ENCODE results near the gene TM4SF18.

The TM4SF18 gene

GRCh38 chr3:149325581-149325980 lies 7.9 kb downstream of the TM4SF18 start:
- DNase-seq = no peak

DNA sequence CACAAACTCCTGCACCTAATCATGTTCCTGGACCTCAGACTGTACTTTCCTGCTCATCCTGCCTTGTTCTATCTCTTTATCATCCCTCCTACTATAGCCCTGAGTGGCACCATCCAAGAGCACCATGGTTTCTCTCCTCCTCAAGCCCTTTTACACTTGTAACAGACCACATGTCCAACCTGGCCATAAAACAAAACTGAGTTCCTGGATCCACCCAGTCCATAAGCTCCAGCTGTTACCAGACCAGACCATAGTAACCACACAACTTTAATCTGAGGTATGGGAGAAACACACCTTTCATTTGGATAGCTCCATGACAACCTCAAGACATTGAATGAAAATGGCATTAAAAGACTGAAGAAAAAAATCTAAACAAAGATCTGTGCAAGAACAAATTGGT lies 9.1 kb downstream of the TM4SF18 start:
- DNase-seq = no peak

GRCh38 chr3:149321640-149322039 lies 11.8 kb downstream of the TM4SF18 start:
- no peak for DNase-seq

- DNase-seq = no peak
These were observed 12.3 kb downstream of the TM4SF18 start for GRCh38 chr3:149321136-149321535.

DNA sequence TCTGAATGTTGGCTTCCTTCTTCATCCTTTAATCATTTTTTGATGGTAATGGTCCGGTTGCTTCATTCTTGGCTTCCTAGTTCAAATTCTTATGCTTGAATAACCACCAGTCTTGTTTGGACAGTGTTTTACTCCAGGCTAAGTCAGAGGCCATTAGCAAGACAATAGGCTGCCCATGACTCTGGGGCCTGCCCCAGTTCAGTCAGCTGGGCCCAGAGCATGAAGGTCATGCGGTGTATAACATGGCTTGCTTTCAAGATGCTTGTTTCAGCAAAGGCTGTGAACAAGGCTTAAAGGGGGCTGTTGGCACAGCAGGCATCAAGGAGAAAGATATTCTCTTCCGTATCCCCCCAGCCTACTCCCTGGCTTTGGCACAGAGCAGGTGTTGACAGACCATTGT lies 13.7 kb downstream of the TM4SF18 start:
- DNase-seq = no peak

DNA sequence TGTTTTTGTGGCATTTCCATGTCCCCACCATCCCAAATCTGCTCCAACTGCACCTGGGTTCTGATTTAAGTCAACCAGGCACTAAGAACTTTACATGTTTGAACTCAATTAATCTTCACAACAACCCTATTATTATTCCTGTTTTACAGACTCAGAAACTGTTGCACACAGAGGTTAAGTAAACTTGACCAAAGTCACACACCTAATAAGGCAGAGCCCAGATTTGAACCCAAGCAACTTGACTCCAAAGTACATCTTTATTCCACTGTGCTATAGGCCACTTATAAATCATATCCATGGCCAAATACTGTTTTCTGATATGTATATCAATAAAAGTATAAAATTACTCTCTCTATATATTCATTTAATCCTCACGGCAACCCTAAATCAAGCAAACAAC lies 16.4 kb downstream of the TM4SF18 start:
- DNase-seq = no peak

- no peak for DNase-seq
These were observed 17.0 kb downstream of the TM4SF18 start for GRCh38 chr3:149316437-149316836.

- no peak for DNase-seq
These were observed 17.7 kb downstream of the TM4SF18 start for GRCh38 chr3:149315694-149316093.

DNA sequence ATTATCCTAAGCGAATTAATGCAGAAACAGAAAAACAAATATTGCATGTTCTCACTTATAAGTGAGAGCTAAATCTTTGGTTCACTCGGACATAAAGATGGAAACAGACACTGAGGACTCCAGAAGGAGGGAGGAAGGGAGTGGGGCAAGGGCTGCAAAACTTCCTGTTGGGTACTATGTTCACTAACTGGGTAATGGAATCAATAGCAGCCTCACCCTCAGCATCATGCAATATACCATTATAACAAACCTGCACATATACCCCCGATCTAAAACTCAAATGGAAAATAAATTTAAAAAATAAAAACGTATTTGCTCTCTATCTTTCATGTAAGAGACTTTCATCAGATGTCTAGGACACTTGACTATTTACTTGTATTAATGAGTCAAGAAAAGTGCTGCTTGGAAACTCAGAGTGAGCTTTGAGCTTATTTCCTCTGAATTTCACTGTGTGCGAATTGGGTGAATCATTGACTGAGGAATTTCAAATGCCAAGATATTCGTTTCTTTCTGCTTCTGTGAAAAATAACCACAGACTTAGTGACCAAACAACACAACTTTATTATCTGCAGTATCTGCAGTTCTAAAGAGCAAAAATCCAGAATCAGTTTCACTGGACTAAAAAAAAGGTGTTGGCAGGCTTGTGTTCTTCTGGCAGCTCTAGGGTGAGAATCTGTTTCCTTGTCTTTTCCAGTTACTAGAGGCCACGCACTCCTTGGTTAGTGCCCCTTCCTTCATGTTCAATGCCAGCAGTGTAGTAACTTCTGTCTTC lies 18.4 kb downstream of the TM4SF18 start:
- no peak for DNase-seq

DNA sequence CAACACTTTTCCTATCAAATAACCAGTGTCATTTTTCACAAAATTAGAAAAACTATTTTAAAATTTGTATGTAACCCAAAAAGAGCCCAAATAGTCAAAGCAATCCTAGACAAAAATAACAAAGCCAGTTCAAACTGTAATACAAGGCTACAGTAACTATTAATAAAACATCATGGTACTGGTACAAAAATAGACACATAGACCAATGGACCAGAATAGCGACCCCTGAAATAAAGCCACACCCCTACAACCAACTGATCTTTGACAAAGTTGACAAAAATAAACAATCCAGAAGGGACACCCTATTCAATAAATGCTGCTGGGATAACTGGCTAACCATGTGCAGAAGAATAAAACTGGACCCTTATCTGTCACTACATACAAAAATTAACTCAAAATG lies 19.9 kb downstream of the TM4SF18 start:
- DNase-seq = no peak

- DNase-seq = no peak
These were observed 22.5 kb downstream of the TM4SF18 start for GRCh38 chr3:149310796-149311534.

DNA sequence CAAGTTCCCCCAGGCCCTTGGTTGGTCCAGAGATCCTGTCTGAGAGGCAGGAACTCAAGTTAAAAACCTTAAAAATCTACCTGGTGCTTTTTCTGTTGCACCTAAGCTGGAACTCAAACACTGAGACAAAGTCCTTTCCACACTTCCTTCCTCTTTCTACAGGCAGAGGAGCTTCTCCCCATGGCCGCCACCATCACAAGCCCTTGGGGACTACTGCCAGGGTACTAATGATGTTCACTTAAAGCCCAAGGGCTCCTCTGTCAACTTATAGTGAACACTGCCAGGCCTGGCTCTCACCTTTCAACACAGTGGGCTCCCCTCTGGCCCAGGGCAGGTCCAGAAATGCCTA lies 26.0 kb downstream of the TM4SF18 start:
- DNase-seq = no peak

DNA sequence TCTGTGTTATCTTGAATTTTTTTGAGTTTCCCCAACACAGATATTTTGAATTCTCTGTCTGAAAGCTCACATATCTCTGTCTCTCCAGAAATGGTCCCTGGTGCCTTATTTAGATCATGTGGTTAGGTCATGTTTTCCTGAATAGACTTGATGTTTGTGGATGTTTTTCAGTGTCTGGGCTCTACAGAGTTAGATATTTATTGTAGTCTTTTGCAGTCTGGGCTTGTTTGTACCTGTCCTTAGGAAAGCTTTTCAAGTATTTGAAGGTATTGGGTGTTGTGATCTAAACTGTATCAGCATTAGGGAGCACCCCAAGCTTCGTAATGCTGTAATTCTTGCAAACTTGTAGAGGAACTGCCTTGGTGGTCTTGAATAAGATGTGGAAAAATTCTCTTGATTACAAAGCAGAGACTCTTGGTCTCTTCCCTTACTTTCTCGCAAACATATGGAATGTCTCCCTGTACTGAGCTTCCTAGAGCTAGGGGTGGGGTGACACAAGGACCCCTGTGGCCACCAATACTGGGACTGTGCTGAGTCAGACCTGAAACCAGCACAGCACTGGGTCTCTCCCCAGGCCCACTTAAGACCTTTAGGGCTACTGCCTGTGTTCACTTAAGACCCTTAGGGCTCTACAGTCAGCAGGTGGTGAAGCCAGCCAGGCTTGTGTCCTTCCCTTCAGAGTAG lies 26.5 kb downstream of the TM4SF18 start:
- no peak for DNase-seq

GRCh38 chr3:149305376-149305775 lies 28.1 kb downstream of the TM4SF18 start:
- DNase-seq = no peak

DNA sequence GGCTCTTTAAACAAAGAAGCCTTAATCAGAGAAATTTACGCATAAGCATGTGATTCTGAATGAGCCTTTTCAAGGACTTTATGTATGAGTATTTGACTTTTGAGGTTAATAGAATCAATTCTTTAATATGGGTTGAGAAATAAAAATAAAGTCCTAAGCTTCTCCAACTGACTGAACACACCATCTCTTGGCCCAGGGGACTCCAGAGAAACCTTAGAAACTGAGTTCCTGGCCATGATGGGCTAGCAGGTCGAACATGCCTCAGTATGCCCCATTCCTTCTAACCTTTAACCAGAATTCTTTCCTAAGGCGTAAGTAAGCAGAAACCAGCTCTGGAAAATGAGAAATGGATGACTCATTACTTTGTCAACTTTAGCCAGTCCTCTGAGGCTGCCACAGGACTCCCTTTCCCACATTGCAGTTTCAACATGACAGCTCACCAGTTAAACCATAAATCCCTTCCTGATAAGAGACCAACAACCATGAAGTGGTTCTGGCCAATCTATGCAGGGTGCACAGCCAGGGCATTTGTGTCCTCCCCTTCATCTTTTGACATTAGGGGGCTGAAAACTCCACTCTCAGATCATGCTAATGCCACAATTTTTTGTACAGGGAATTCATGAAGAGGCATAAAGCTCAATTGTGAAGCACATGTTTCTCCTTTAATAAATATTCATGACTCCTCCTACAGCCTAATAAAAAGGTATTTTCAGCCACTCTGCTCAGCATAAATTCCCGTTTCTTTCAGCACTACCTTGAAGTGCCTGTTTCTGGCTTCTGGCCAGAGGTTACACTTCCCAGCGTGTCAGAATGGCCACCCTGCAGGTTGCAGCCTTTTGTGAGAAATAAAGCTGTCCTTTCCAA lies 33.3 kb downstream of the TM4SF18 start:
- DNase-seq = peak; percentile 37

DNA sequence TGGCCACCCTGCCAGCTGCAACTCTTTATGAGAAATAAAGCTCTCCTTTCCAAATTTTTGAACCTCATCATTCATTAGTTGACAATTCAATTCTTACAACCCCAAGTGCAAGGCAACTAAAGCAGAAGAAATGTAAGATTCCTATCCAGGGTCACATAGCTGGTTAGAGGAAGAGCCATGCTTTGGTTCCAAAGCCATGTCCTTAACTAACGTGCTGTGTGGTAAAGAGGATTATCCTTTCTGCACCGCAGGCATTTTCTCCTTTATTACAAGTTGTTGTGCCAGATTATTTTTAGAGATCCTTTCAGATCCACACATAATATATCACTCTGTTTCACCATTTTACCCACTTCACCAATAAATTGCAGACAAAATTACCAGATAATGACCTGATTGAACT lies 36.5 kb downstream of the TM4SF18 start:
- DNase-seq = no peak

DNA sequence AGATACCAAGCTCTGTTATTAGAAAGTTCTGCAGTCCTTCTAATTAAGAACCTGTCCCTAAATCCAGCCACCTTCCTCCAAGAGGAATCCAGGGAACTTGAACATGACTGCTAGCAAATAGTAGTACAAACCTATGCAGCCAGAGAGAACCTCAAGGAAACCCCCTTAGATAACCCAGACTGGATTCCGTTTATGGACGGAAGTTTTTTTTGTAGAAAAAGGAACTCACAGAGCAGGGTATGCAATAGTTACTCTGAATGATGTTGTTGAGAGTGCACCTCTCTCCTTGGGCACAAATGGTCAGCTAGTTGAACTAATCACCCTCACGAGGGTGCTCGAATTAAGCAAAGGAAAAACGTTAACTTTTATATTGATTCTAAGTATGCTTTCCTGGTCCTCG lies 40.8 kb downstream of the TM4SF18 start:
- DNase-seq = no peak

DNA sequence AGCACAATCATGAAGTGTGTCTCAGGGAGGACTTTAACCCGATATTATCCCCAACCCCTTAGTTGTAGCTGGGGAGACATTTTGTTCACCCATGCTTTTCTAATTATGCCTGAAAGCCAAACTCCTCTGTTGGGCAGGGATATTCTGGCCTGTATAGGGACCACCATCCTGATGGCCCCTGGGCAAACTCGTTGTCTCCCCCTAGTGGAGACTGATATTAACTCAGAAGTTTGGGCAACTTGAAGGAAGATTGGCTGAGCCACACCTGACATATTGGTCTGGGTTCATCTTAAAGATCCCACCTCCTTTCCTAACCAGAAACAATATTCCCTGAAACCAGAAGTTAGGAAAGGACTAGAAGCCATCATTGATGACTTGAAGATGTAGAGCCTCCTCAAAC lies 42.3 kb downstream of the TM4SF18 start:
- DNase-seq = peak; percentile 51

DNA sequence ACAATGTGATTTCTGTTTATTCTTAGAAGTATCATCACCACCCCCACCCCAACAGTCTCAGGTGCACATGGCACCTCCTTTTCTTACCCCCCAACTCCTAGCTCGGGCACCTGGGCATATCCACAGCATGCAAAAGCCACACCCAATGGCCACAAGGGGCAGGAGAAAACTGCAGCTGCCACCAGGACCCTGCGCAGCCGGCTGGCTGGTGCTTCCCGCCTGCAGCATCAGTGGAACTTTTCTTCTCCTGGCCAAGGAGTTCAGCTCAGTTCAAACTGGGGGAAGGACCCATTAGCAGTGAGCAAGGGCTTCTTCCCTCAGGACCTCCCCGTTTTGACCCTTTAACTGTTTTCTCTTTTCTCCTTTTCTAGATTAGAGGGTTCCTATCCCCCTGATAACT lies 44.8 kb downstream of the TM4SF18 start:
- DNase-seq = no peak

DNA sequence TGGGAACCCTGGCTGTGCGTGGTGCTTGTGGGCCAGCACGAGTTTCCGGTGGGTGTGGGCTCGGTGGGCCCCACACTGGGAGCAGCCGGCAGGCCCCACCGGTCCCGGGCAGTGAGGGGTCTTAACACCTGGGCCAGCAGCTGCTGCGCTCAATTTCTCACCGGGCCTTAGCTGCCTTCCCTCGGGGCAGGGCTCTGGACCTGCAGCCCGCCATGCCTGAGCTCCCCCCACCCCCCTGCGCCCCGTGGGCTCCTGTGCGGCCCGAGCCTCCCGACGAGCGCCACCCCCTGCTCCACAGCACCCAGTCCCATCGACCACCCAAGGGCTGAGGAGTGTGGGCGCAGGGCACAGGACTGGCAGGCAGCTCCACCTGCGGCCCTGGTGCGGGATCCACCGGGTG lies 49.4 kb downstream of the TM4SF18 start:
- DNase-seq = no peak

GRCh38 chr3:149283401-149283800 lies 50.0 kb downstream of the TM4SF18 start:
- DNase-seq = no peak

DNA sequence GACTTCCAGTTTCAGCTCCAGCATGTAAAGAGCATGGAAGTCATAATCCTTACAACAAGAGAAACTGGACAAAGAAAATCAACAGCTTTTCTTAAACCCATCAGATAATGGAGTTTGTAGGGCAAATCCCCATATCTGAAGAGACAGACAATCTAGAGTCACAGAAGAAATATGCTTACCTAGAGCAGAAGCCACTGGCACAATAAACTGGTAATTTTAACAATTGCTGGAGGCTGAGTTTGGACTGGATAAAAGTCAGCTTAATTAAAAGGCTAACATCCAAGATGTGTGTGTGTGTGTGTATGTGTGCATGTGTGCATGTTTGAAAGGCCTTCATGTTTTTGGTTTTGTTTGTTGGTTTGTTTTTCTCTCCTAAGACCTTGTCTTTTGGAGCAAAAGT lies 50.6 kb downstream of the TM4SF18 start:
- DNase-seq = no peak

DNA sequence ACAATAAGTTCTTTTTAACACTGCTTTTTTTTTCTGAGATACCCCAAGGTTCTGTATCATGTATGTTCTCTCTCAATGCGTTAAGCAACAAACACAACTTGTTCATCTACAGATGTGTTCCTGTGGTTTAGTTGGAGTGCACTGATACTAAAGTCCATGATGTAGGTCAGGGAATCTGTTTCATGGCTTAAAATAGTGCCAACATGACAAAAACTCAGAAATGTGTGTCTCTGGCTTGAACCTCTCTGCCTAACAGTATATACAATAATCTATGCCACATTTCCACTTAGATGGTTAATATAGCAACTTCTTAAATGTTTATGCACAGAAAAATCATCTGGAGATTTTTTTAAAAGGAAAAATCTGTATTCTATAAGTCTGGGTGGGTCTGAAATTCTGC lies 51.1 kb downstream of the TM4SF18 start:
- no peak for DNase-seq

All from activated CD4-positive, alpha-beta T cell treated with anti-CD3 and anti-CD28 coated beads, Interleukin-2, amount 50 U/mL, for 16 hours (primary cell).